ENCODE measurements around the gene FAM124A.

FAM124A gene

GRCh38 chr13:51303063-51303552 is 80.9 kb downstream of the FAM124A start:
- Histone ChIP-seq H2AFZ (ENCODE audit: low read depth, low read length) (no peak overlapping the region), H2BK120ac (ENCODE audit: low read depth, low read length) (no peak overlapping the region), H3K9me3 (ENCODE audit: control insufficient read depth, low read length) (no peaks in the 10 kb centered on the region), H3K23ac (ENCODE audit: low read length in 2 of 2) (no peak overlapping the region), H3K4me3 (ENCODE audit: insufficient read depth in 1 of 2, low read depth in 1 of 2, low read length in 2 of 2) (no peak overlapping the region), H2AK5ac (ENCODE audit: low read length, severe bottlenecking) (no peak overlapping the region), H2BK15ac (ENCODE audit: low read depth, poor library complexity, severe bottlenecking) (no peak overlapping the region), H2BK5ac (ENCODE audit: low read depth, low read length, poor library complexity, severe bottlenecking) (no peak overlapping the region), H3K4me2 (ENCODE audit: low read length, poor library complexity, severe bottlenecking) (no peak overlapping the region), H3K18ac (ENCODE audit: low read depth in 1 of 2, low read length in 2 of 2) (no peak overlapping the region), H3K4me1 (ENCODE audit: control insufficient read depth, insufficient read depth, low read depth, low read length) (no peaks in the 10 kb centered on the region), H3K4ac (ENCODE audit: low read depth in 1 of 2, low read length in 2 of 2) (no peak overlapping the region), H4K8ac (ENCODE audit: low read length) (no peak overlapping the region), H3K9ac (ENCODE audit: low read length) (no peak overlapping the region), H2BK12ac (ENCODE audit: low read length in 2 of 2) (no peak overlapping the region), H3K14ac (ENCODE audit: low read length in 2 of 2) (no peak overlapping the region), H3K79me1 (replicated peaks; ENCODE audit: low read length, poor library complexity, severe bottlenecking) (no peaks in the 10 kb centered on the region), H4K91ac (ENCODE audit: low read length) (no peak overlapping the region), H3K27me3 (ENCODE audit: control insufficient read depth in 1 of 2, insufficient read depth in 1 of 2, low read length in 2 of 2) (no peaks in the 10 kb centered on the region), H3K27ac (ENCODE audit: low read length, poor library complexity, severe bottlenecking) (no peak overlapping the region), H3K36me3 (ENCODE audit: control insufficient read depth in 1 of 2, insufficient read depth in 2 of 2, low read depth in 1 of 2, low read length in 2 of 2) (no peaks in the 10 kb centered on the region)
- WGBS = 53% methylated on average over 1 of the region's 2 CpGs
- DNase-seq = no peak

- Histone ChIP-seq H4K8ac (ENCODE audit: low read length) (no peak overlapping the region), H4K91ac (ENCODE audit: low read length) (no peak overlapping the region), H3K23ac (ENCODE audit: low read length in 2 of 2) (no peak overlapping the region), H3K4me2 (ENCODE audit: low read length, poor library complexity, severe bottlenecking) (no peak overlapping the region), H2BK15ac (ENCODE audit: low read depth, poor library complexity, severe bottlenecking) (no peak overlapping the region), H3K4me1 (ENCODE audit: control insufficient read depth, insufficient read depth, low read depth, low read length) (no peaks in the 10 kb centered on the region), H2AK5ac (ENCODE audit: low read length, severe bottlenecking) (no peak overlapping the region), H3K36me3 (ENCODE audit: control insufficient read depth in 1 of 2, insufficient read depth in 2 of 2, low read depth in 1 of 2, low read length in 2 of 2) (no peaks in the 10 kb centered on the region), H2BK12ac (ENCODE audit: low read length in 2 of 2) (no peak overlapping the region), H3K9me3 (ENCODE audit: control insufficient read depth, low read length) (no peaks in the 10 kb centered on the region), H3K4me3 (ENCODE audit: insufficient read depth in 1 of 2, low read depth in 1 of 2, low read length in 2 of 2) (no peak overlapping the region), H2BK5ac (ENCODE audit: low read depth, low read length, poor library complexity, severe bottlenecking) (no peak overlapping the region), H3K14ac (ENCODE audit: low read length in 2 of 2) (no peak overlapping the region), H3K27me3 (ENCODE audit: control insufficient read depth in 1 of 2, insufficient read depth in 1 of 2, low read length in 2 of 2) (no peaks in the 10 kb centered on the region), H3K18ac (ENCODE audit: low read depth in 1 of 2, low read length in 2 of 2) (no peak overlapping the region), H3K27ac (ENCODE audit: low read length, poor library complexity, severe bottlenecking) (no peak overlapping the region), H3K9ac (ENCODE audit: low read length) (no peak overlapping the region), H3K79me1 (replicated peaks; ENCODE audit: low read length, poor library complexity, severe bottlenecking) (no peaks in the 10 kb centered on the region), H2AFZ (ENCODE audit: low read depth, low read length) (no peak overlapping the region), H2BK120ac (ENCODE audit: low read depth, low read length) (no peak overlapping the region), H3K4ac (ENCODE audit: low read depth in 1 of 2, low read length in 2 of 2) (no peak overlapping the region)
- DNase-seq = no peak
Measured at GRCh38 chr13:51303882-51304281, 81.7 kb downstream of the FAM124A start.

GRCh38 chr13:51305271-51305967 is 83.2 kb downstream of the FAM124A start:
- no peak for DNase-seq
- Histone ChIP-seq H2AK5ac (ENCODE audit: low read length, severe bottlenecking) (no peak overlapping the region), H3K4me2 (ENCODE audit: low read length, poor library complexity, severe bottlenecking) (no peak overlapping the region), H3K18ac (ENCODE audit: low read depth in 1 of 2, low read length in 2 of 2) (no peak overlapping the region), H2BK120ac (ENCODE audit: low read depth, low read length) (no peak overlapping the region), H3K9me3 (ENCODE audit: control insufficient read depth, low read length) (no peaks in the 10 kb centered on the region), H3K4me1 (ENCODE audit: control insufficient read depth, insufficient read depth, low read depth, low read length) (no peaks in the 10 kb centered on the region), H3K36me3 (ENCODE audit: control insufficient read depth in 1 of 2, insufficient read depth in 2 of 2, low read depth in 1 of 2, low read length in 2 of 2) (no peaks in the 10 kb centered on the region), H2BK5ac (ENCODE audit: low read depth, low read length, poor library complexity, severe bottlenecking) (no peak overlapping the region), H2BK12ac (ENCODE audit: low read length in 2 of 2) (no peak overlapping the region), H3K4me3 (ENCODE audit: insufficient read depth in 1 of 2, low read depth in 1 of 2, low read length in 2 of 2) (no peak overlapping the region), H3K4ac (ENCODE audit: low read depth in 1 of 2, low read length in 2 of 2) (no peak overlapping the region), H3K9ac (ENCODE audit: low read length) (no peak overlapping the region), H2BK15ac (ENCODE audit: low read depth, poor library complexity, severe bottlenecking) (no peak overlapping the region), H2AFZ (ENCODE audit: low read depth, low read length) (no peak overlapping the region), H3K27ac (ENCODE audit: low read length, poor library complexity, severe bottlenecking) (no peak overlapping the region), H3K27me3 (ENCODE audit: control insufficient read depth in 1 of 2, insufficient read depth in 1 of 2, low read length in 2 of 2) (no peaks in the 10 kb centered on the region), H3K79me1 (replicated peaks; ENCODE audit: low read length, poor library complexity, severe bottlenecking) (no peaks in the 10 kb centered on the region), H4K91ac (ENCODE audit: low read length) (no peak overlapping the region), H4K8ac (ENCODE audit: low read length) (no peak overlapping the region), H3K23ac (ENCODE audit: low read length in 2 of 2) (no peak overlapping the region), H3K14ac (ENCODE audit: low read length in 2 of 2) (no peak overlapping the region)
- 65% methylated on average over 4 of the region's 7 CpGs for WGBS

- H3K4ac ChIP-seq (ENCODE audit: low read depth in 1 of 2, low read length in 2 of 2) = no peak overlapping the region
- no peak overlapping the region for H3K27ac ChIP-seq (ENCODE audit: low read length, poor library complexity, severe bottlenecking)
- no peak overlapping the region for H3K4me3 ChIP-seq (ENCODE audit: insufficient read depth in 1 of 2, low read depth in 1 of 2, low read length in 2 of 2)
- no peak overlapping the region for H2AK5ac ChIP-seq (ENCODE audit: low read length, severe bottlenecking)
- no peaks in the 10 kb centered on the region for H3K79me1 ChIP-seq (replicated peaks; ENCODE audit: low read length, poor library complexity, severe bottlenecking)
- H3K4me2 ChIP-seq (ENCODE audit: low read length, poor library complexity, severe bottlenecking) = no peak overlapping the region
- H3K14ac ChIP-seq (ENCODE audit: low read length in 2 of 2) = no peak overlapping the region
- H2BK12ac ChIP-seq (ENCODE audit: low read length in 2 of 2) = no peak overlapping the region
- H4K91ac ChIP-seq (ENCODE audit: low read length) = no peak overlapping the region
- no peak overlapping the region for H3K23ac ChIP-seq (ENCODE audit: low read length in 2 of 2)
- no peak for DNase-seq
- peaks cover 0 to 4% of the 10 kb centered on the region in 2 experiments for H3K27me3 ChIP-seq (ENCODE audit: control insufficient read depth in 1 of 2, insufficient read depth in 1 of 2, low read length in 2 of 2)
- no peak overlapping the region for H4K8ac ChIP-seq (ENCODE audit: low read length)
- H3K9me3 ChIP-seq (ENCODE audit: control insufficient read depth, low read length) = no peaks in the 10 kb centered on the region
- H2BK5ac ChIP-seq (ENCODE audit: low read depth, low read length, poor library complexity, severe bottlenecking) = no peak overlapping the region
- H2AFZ ChIP-seq (ENCODE audit: low read depth, low read length) = no peak overlapping the region
- H3K4me1 ChIP-seq (ENCODE audit: control insufficient read depth, insufficient read depth, low read depth, low read length) = peaks cover 2% of the 10 kb centered on the region
- no peak overlapping the region for H3K9ac ChIP-seq (ENCODE audit: low read length)
- 82% methylated on average over 3 of the region's 6 CpGs for WGBS
- H2BK15ac ChIP-seq (ENCODE audit: low read depth, poor library complexity, severe bottlenecking) = no peak overlapping the region
- no peaks in the 10 kb centered on the region for H3K36me3 ChIP-seq (ENCODE audit: control insufficient read depth in 1 of 2, insufficient read depth in 2 of 2, low read depth in 1 of 2, low read length in 2 of 2)
- H2BK120ac ChIP-seq (ENCODE audit: low read depth, low read length) = no peak overlapping the region
- no peak overlapping the region for H3K18ac ChIP-seq (ENCODE audit: low read depth in 1 of 2, low read length in 2 of 2)
Measured at GRCh38 chr13:51308781-51309180, 86.6 kb downstream of the FAM124A start.
